Naive thymus-derived CD8-positive, alpha-beta T cell (primary cell): ENCODE measurements around the gene FADS2. TPM values are rescaled to one million over a fixed set of nuclear protein-coding genes. Genes with fewer than 3 reads are reported as not detected.

Experiments
- ATAC-seq, 2 donors: fragments of 150-1000 bp; cut with Tn5 transposase in 1 of 2; sonication (Bioruptor Pico), chemical (Tn5 transposase) in 1 of 2; 1 replicate in 1 of 2; 2 replicates in 1 of 2; pipeline ENCODE4 v1.10.0; 2021; ENCODE audit warnings: mild to moderate bottlenecking in 2 of 2, moderate library complexity in 2 of 2
- POLR2A ChIA-PET: fragments of 350-600 bp; sonication (Branson Sonifier 250); formaldehyde crosslinking; loops from one replicate; lab custom pipeline; 2021; ENCODE audit warnings: antibody characterized with exemption; lab: Charles Lee
- DNase-seq, 10 donors: peaks; one replicate each; pipeline versions ENCODE4 v3.0.0 to v3.0.0-alpha.2; 2020 to 2022
- H3K27ac Mint-ChIP-seq, 10 donors: one replicate each; pipeline ENCODE4 v1.8.0; 2020 to 2022; ENCODE audit warnings: mild to moderate bottlenecking in 10 of 10, mixed read lengths in 10 of 10, moderate library complexity in 4 of 10, inconsistent platforms in 1 of 10
- H3K27me3 Mint-ChIP-seq, 5 donors: one replicate each; pipeline ENCODE4 v1.8.0; 2021 to 2022; ENCODE audit warnings: mixed read lengths in 5 of 5
- H3K36me3 Mint-ChIP-seq, 3 donors: one replicate each; pipeline ENCODE4 v1.8.0; 2020 to 2022; ENCODE audit warnings: mixed read lengths in 3 of 3, mild to moderate bottlenecking in 2 of 3, inconsistent platforms in 1 of 3
- H3K4me1 Mint-ChIP-seq, 4 donors: one replicate each; pipeline ENCODE4 v1.8.0; 2021 to 2022; ENCODE audit warnings: mixed read lengths in 4 of 4
- H3K4me3 Mint-ChIP-seq, 10 donors: one replicate each; pipeline ENCODE4 v1.8.0; 2020 to 2022; ENCODE audit warnings: mild to moderate bottlenecking in 10 of 10, mixed read lengths in 10 of 10, moderate library complexity in 6 of 10, inconsistent platforms in 1 of 10
- H3K9me3 Mint-ChIP-seq, 9 donors: one replicate each; pipeline ENCODE4 v1.8.0; 2020 to 2022; ENCODE audit warnings: mixed read lengths in 9 of 9, mild to moderate bottlenecking in 3 of 9, inconsistent platforms in 1 of 9, moderate library complexity in 1 of 9
- polyA plus RNA-seq, 3 donors: library from polyadenylated mRNA; unstranded; fragments of 300-500 nt; fragmentation: Illumina TruSeq; gene quantifications; one replicate each; pipeline ENCODE4 v1.2.3, GENCODE V29; 2021
- total RNA-seq, 8 experiments: library from RNA in 2 of 8; stranded (reverse) in 2 of 8; gene quantifications; one replicate each; pipeline ENCODE4 v1.2.3 and lab custom pipeline; 2021 to 2026

The FADS2 gene
- total and polyA plus RNA-seq, 5 experiments from 2014 or later = 0.06 to 9.6 (median 4.2) TPM; not detected in 2

DNA sequence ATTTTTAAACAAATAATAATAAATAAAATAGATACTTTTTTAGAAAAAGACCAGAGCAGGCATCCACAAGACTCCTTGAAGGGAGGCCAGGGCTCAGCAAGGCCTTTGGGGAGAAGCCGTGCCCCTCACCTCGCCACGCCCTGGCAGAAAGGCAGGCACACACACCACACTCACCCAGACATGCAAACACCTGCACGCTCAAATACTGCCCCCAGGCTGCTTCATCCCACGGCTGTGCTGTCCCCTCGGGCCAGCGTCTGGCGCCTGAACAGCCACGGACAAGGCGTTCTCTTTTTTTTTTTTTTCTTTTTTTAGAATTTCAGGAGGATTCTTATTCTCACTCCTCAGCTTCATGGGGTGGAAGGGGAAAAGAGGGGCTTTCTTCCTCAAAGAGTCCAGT is 61.7 kb downstream of the FADS2 start:
- H3K36me3 Mint-ChIP-seq = no peaks in the 10 kb centered on the region
- H3K27ac Mint-ChIP-seq = peak overlapping the region in 1 of 10 donors; percentile 71
- POLR2A ChIA-PET = no interaction called here

DNA sequence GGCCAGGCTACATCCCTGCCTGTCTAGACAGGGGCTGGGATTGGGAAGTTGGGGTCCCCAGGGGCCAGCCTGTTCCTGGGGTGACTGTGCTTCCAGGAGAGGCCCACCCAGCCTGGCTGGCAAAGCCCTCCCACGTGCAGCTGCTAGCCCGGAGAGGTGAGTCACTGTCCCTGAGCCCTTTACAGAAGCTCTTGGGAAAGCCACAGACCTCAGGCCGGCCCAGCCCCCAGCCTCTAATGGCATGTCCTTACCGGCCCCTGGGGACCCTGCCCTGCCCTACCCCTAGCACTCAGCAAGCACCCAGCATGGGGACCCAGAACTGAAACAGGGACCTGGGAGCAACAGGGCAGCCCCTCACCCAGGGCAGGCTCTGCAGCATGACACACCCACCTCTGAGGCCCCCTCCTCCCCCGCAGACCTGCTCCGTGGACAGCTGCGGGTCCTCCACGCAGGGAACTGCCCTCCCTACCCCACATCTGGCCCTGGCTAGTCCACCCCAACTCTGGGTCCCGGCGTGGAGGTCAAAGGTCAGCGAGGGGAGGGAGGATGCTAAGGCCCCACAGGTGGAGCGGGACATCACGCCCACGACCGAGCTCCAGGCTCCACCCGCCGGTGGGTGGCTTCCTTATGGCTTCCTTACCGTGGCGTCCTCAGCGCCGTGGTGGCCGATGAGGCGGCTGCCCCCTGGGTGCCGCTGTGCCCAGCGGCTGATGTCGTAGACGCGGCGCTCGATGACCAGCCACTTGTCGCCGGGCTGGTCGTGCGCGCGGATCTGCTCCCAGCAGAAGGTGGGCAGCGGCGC is 62.6 kb downstream of the FADS2 start:
- Mint-ChIP-seq H3K27ac (peak overlapping the region in 7 of 10 donors; percentile 19 to 81 (median 58)), H3K4me3 (peak overlapping the region; percentile 75 to 88 (median 82)), H3K9me3 (no peaks in the 10 kb centered on the region), H3K4me1 (peaks cover 2 to 13% (median 6%) of the 10 kb centered on the region in 4 donors), H3K27me3 (no peaks in the 10 kb centered on the region), H3K36me3 (no peaks in the 10 kb centered on the region)
- ATAC-seq (peak; percentile 31 to 35), DNase-seq (peak in 8 of 10 donors; percentile 10 to 70 (median 32))
- POLR2A ChIA-PET = interaction anchor here (1.2 kb wide), 1 partner anchor 15 kb away, joined by 6 read pairs; no protein-coding TSS in a partner anchor

More for the DNA sequence above, 61.7 kb downstream of the FADS2 start:
- DNase-seq (no peak), ATAC-seq (no peak)
- Mint-ChIP-seq H3K4me1 (peaks cover 2 to 13% (median 6%) of the 10 kb centered on the region in 4 donors), H3K4me3 (peak overlapping the region in 6 of 10 donors; percentile 48 to 79 (median 63)), H3K27me3 (no peaks in the 10 kb centered on the region), H3K9me3 (no peaks in the 10 kb centered on the region)

DNA sequence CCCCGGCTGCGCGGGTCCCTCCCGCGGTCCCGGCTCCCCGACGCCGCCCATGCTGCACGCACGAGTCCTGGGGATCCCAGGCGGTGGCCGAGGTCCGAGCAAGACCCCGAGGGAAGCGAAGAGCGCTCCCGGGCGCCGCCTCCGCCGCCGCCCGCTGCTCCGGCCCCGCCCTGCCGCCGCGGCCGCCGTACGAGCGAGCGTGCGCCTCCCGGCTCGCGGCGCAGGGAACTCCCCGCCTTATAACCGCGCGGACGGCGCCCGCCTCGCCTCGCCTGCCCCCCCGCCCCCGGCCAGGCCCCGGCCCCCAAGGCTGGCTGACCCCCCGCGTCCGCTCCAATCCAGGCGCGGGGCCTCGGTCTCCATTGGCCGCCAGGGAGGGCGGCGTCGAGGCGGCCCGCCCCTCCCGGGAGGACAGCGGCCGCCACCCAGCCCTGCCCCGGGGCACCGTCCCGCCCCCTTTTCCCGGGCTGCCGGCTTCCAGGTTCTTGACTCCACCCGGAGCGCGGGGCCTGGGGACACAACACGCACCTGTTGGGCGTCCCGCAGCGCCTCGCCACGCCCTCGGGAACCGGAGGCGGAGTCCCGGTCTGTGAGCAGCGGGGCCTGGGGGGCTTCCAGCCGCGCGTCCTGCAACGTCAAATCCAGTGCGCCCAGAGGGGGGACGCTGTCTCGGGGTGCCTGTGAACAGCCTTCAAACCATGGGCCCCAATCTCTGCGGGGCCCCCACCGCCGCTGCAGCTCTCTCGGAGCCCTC is 63.4 kb downstream of the FADS2 start, which contains the start of gene FADS3:
FADS3 (minus strand) TSS at position 215 of the 754 bp plus-strand sequence; CDS start at position 51, 164 bp downstream.
- Mint-ChIP-seq H3K27me3 (no peaks in the 10 kb centered on the region), H3K9me3 (no peaks in the 10 kb centered on the region), H3K4me3 (peak within 1 kb of the TSS; percentile 76 to 88 (median 82)), H3K36me3 (no peaks in the 10 kb centered on the region), H3K27ac (peak within 1 kb of the TSS in 9 of 10 donors; percentile 19 to 85 (median 71)), H3K4me1 (peaks cover 2 to 13% (median 6%) of the 10 kb centered on the region in 4 donors)
- POLR2A ChIA-PET = interaction anchor here (1.2 kb wide), 1 partner anchor 16 kb away, joined by 6 read pairs; no protein-coding TSS in a partner anchor
- peak; percentile 45 to 80 (median 66) for DNase-seq
- peak; percentile 52 to 75 for ATAC-seq

GRCh38 chr11:61892085-61892370 is 63.9 kb downstream of the FADS2 start:
- Mint-ChIP-seq H3K27me3 (no peaks in the 10 kb centered on the region), H3K4me1 (peaks cover 2 to 13% (median 6%) of the 10 kb centered on the region in 4 donors), H3K27ac (peak overlapping the region in 7 of 10 donors; percentile 36 to 85 (median 74)), H3K4me3 (peak overlapping the region; percentile 55 to 84 (median 74)), H3K9me3 (no peaks in the 10 kb centered on the region), H3K36me3 (no peaks in the 10 kb centered on the region)
- ATAC-seq (peak; percentile 75 to 82), DNase-seq (no peak)
- POLR2A ChIA-PET = interaction anchor here (1.2 kb wide), 1 partner anchor 17 kb away, joined by 6 read pairs; no protein-coding TSS in a partner anchor

GRCh38 chr11:61893981-61894380 is 65.9 kb downstream of the FADS2 start:
- ATAC-seq (no peak), DNase-seq (no peak)
- Mint-ChIP-seq H3K27ac (peak overlapping the region in 3 of 10 donors; percentile 15 to 62 (median 33)), H3K4me1 (peaks cover 2 to 15% (median 10%) of the 10 kb centered on the region in 4 donors), H3K4me3 (peak overlapping the region in 1 of 10 donors; percentile 19), H3K9me3 (no peaks in the 10 kb centered on the region), H3K27me3 (no peaks in the 10 kb centered on the region), H3K36me3 (no peaks in the 10 kb centered on the region)
- POLR2A ChIA-PET = no interaction called here

- POLR2A ChIA-PET = interaction anchor here (0.6 kb wide), 1 partner anchor 530 kb away, joined by 4 read pairs; no protein-coding TSS in a partner anchor
- no peak for DNase-seq
- Mint-ChIP-seq H3K36me3 (no peaks in the 10 kb centered on the region), H3K4me3 (no peak overlapping the region), H3K27ac (peak overlapping the region in 1 of 10 donors; percentile 33), H3K27me3 (no peaks in the 10 kb centered on the region), H3K4me1 (peaks cover 6 to 16% (median 13%) of the 10 kb centered on the region in 4 donors), H3K9me3 (no peaks in the 10 kb centered on the region)
- ATAC-seq = no peak
These were observed 67.1 kb downstream of the FADS2 start for GRCh38 chr11:61895046-61895717.

DNA sequence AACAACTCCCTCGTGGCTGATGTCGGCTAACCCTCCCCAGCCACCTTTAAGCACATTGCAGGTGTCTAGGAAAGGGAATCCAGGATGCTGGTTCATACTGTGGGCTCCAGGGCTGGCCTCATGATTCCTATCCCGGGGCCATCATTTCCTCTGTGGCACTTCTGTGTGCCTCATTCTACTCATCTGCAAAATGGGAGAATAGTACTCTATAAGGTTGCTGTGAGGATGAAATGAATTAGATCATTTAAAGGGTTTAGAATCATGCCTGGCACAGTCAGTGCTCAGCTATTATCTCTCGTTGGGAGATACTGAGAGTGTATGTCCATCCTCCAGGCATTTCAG is 67.6 kb downstream of the FADS2 start:
- Mint-ChIP-seq H3K4me1 (peaks cover 6 to 15% (median 13%) of the 10 kb centered on the region in 4 donors), H3K27ac (no peak overlapping the region), H3K27me3 (no peaks in the 10 kb centered on the region), H3K36me3 (no peaks in the 10 kb centered on the region), H3K4me3 (no peak overlapping the region), H3K9me3 (no peaks in the 10 kb centered on the region)
- no peak for ATAC-seq
- DNase-seq = no peak
- POLR2A ChIA-PET = interaction anchor here (0.6 to 0.9 kb wide), 2 partner anchors 71 to 530 kb away, joined by 3 to 4 read pairs; no protein-coding TSS in a partner anchor

- H3K4me1 Mint-ChIP-seq = peaks cover 4 to 12% (median 9%) of the 10 kb centered on the region in 4 donors
- peak overlapping the region in 4 of 10 donors; percentile 9 to 68 (median 23) for H3K27ac Mint-ChIP-seq
- DNase-seq (no peak), ATAC-seq (no peak)
- no peaks in the 10 kb centered on the region for H3K27me3 Mint-ChIP-seq
- H3K36me3 Mint-ChIP-seq = no peaks in the 10 kb centered on the region
- POLR2A ChIA-PET = interaction anchor here (0.9 to 2.5 kb wide), 2 partner anchors 70 to 71 kb away, joined by 3 to 10 read pairs; partner anchors contain the start of gene FTH1
- H3K9me3 Mint-ChIP-seq = no peaks in the 10 kb centered on the region
- H3K4me3 Mint-ChIP-seq = no peak overlapping the region
These were observed 68.7 kb downstream of the FADS2 start for GRCh38 chr11:61896665-61897386.

DNA sequence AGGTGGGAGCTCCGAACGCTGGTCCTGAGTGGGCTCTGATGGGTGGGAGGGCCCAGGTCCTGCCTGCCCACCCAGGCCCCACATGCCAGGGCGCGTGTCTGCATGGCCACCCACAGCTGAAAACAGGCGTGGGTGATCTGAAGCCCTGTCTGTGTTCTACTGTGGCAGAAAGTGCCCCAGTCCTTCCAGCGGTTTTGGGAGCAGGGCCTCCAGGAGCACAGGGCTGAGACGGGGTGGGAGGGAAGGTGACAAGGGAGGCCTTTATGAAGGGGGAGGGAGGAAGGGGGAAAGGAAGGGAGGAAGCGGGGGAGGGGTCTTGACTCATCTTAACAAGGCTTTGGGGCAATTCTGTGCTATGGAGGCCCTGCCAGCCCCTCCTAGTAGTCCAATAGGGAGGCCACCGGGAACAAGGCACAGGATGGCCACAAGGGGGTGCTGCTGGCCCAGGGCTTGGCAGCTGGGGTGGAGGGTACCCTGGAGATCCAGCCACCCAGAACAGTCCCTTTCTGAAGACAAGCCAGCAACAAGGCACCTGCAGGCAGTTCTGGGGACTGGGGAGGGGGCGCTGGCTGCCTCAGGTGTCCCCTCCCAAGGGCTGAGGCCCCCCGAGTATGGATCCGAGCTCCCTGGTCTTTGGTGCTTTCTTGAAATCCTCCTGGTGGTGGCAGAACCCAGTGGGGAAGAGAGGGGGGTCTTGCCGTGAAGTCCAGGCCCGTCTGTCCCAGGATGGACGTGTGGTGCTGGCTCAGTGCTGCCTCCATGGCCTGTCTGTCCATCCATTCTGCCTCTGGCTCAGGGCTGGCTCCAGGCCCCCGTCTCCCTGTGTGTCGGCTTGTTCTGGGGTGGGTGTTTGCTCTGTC is 69.5 kb downstream of the FADS2 start:
- no peaks in the 10 kb centered on the region for H3K36me3 Mint-ChIP-seq
- POLR2A ChIA-PET = interaction anchor here (2.5 to 2.6 kb wide), 2 partner anchors 70 to 184 kb away, joined by 10 to 16 read pairs; partner anchors contain the start of gene FTH1
- H3K4me3 Mint-ChIP-seq = no peak overlapping the region
- H3K4me1 Mint-ChIP-seq = peaks cover 4 to 11% (median 6%) of the 10 kb centered on the region in 4 donors
- H3K27me3 Mint-ChIP-seq = no peaks in the 10 kb centered on the region
- DNase-seq = peak; percentile 54 to 85 (median 72)
- H3K27ac Mint-ChIP-seq = peak overlapping the region in 2 of 10 donors; percentile 70 to 94
- ATAC-seq = peak; percentile 57 to 60
- no peaks in the 10 kb centered on the region for H3K9me3 Mint-ChIP-seq

DNA sequence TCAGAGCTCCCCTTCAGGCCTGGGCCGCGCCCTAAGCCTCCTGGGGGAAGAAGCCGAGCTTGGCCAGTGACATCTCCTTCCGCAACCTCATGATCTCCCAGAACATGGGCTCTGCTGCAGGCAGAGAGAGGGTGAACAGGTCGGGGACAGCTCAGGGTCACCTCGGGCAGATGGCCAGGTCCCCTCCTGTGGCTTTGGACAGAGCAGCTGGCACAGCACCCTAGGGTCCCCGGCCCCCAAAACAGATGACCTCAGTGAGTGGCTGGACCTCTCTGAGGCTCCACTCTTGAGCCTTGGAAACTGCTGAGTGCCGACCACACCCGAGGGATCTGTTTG is 70.1 kb downstream of the FADS2 start:
- H3K27me3 Mint-ChIP-seq = peaks cover 0 to 2% (median 0%) of the 10 kb centered on the region in 5 donors
- H3K36me3 Mint-ChIP-seq = no peaks in the 10 kb centered on the region
- no peak overlapping the region for H3K4me3 Mint-ChIP-seq
- no peak for ATAC-seq
- peaks cover 4 to 11% (median 6%) of the 10 kb centered on the region in 4 donors for H3K4me1 Mint-ChIP-seq
- no peak for DNase-seq
- H3K27ac Mint-ChIP-seq = peak overlapping the region in 3 of 10 donors; percentile 33 to 94 (median 40)
- H3K9me3 Mint-ChIP-seq = no peaks in the 10 kb centered on the region
- POLR2A ChIA-PET = interaction anchor here (2.5 to 2.6 kb wide), 2 partner anchors 69 to 184 kb away, joined by 10 to 16 read pairs; partner anchors contain the start of gene FTH1
